EH (cell line): ENCODE results near the gene NTRK1.

Source experiments
- DNase-seq: peaks from one replicate; pipeline ENCODE4 v3.0.0-alpha.2; 2015; ENCODE audit warnings: low read depth

NTRK1 gene

GRCh38 chr1:156898161-156898566 is 37.5 kb downstream of the NTRK1 start:
- DNase-seq = peak; percentile 82

- no peak for DNase-seq
These were observed 38.5 kb downstream of the NTRK1 start for GRCh38 chr1:156898971-156899664.

- peak; percentile 66 for DNase-seq
These were observed 39.5 kb downstream of the NTRK1 start for GRCh38 chr1:156899956-156900718.

GRCh38 chr1:156900896-156901589 is 40.4 kb downstream of the NTRK1 start:
- no peak for DNase-seq

- no peak for DNase-seq
These were observed 40.9 kb downstream of the NTRK1 start for GRCh38 chr1:156901590-156901900.

GRCh38 chr1:156901966-156902915 is 41.6 kb downstream of the NTRK1 start:
- peak; percentile 87 for DNase-seq

- DNase-seq = no peak
These were observed 42.8 kb downstream of the NTRK1 start for GRCh38 chr1:156903328-156904091.

- DNase-seq = no peak
These were observed 43.7 kb downstream of the NTRK1 start for GRCh38 chr1:156904187-156904959.

GRCh38 chr1:156905176-156905575 is 44.5 kb downstream of the NTRK1 start:
- DNase-seq = no peak

- DNase-seq = no peak
These were observed 45.0 kb downstream of the NTRK1 start for GRCh38 chr1:156905651-156906050.

GRCh38 chr1:156906206-156906906 is 45.7 kb downstream of the NTRK1 start:
- no peak for DNase-seq

- DNase-seq = no peak
These were observed 47.9 kb downstream of the NTRK1 start for GRCh38 chr1:156908541-156908940.

GRCh38 chr1:156908955-156909354 is 48.3 kb downstream of the NTRK1 start:
- no peak for DNase-seq

- no peak for DNase-seq
These were observed 49.0 kb downstream of the NTRK1 start for GRCh38 chr1:156909671-156910070.

- peak; percentile 41 for DNase-seq
These were observed 49.7 kb downstream of the NTRK1 start for GRCh38 chr1:156910309-156910782.

GRCh38 chr1:156911577-156912298 is 51.1 kb downstream of the NTRK1 start:
- no peak for DNase-seq

GRCh38 chr1:156912310-156912709 is 51.6 kb downstream of the NTRK1 start:
- DNase-seq = no peak

- DNase-seq = peak; percentile 50
These were observed 52.5 kb downstream of the NTRK1 start for GRCh38 chr1:156912861-156913808.
